ENCODE measurements around the gene RMC1.

The RMC1 gene

GRCh38 chr18:23493654-23494053 lies 9.7 kb upstream of the RMC1 start:
- Histone ChIP-seq H4K5ac (ENCODE audit: low read length) (no peak overlapping the region), H2BK15ac (replicated peaks; ENCODE audit: low read depth) (no peak overlapping the region), H3K56ac (ENCODE audit: low read length) (no peak overlapping the region), H3K9ac (ENCODE audit: low read length) (no peak overlapping the region), H3K4me1 (ENCODE audit: control insufficient read depth, low read depth, low read length) (no peaks in the 10 kb centered on the region), H3K27me3 (ENCODE audit: insufficient read depth, low read length, poor library complexity) (no peaks in the 10 kb centered on the region), H3K18ac (ENCODE audit: low read length) (no peak overlapping the region), H2AK5ac (ENCODE audit: low read length) (no peak overlapping the region), H3K36me3 (ENCODE audit: control insufficient read depth, insufficient read depth, low read length) (no peaks in the 10 kb centered on the region), H3K79me1 (ENCODE audit: low read length) (no peaks in the 10 kb centered on the region), H3K23ac (ENCODE audit: low read length) (no peak overlapping the region), H2BK120ac (ENCODE audit: low read depth, low read length) (no peak overlapping the region), H3K4me2 (ENCODE audit: low read length) (no peak overlapping the region), H3K4ac (ENCODE audit: low read depth, low read length) (no peak overlapping the region), H2BK5ac (ENCODE audit: low read length) (no peak overlapping the region), H3K4me3 (ENCODE audit: low read length) (no peak overlapping the region), H4K8ac (ENCODE audit: low read depth, low read length) (no peak overlapping the region), H3K79me2 (ENCODE audit: control insufficient read depth, insufficient read depth, low read length) (no peaks in the 10 kb centered on the region), H3K27ac (ENCODE audit: low read depth, low read length) (no peak overlapping the region)
- no CpG with 5 or more reads among the region's 1 CpG for WGBS (ENCODE audit: extremely low coverage, insufficient coverage, low lambda C conversion rate)
- DNase-seq = peak; percentile 78

- H3K4me2 ChIP-seq (ENCODE audit: low read length) = no peak overlapping the region
- no peak overlapping the region for H3K23ac ChIP-seq (ENCODE audit: low read length)
- H3K79me2 ChIP-seq (ENCODE audit: control insufficient read depth, insufficient read depth, low read length) = no peaks in the 10 kb centered on the region
- H3K4ac ChIP-seq (ENCODE audit: low read depth, low read length) = no peak overlapping the region
- H3K4me3 ChIP-seq (ENCODE audit: low read length) = no peak overlapping the region
- H3K4me1 ChIP-seq (ENCODE audit: control insufficient read depth, low read depth, low read length) = no peaks in the 10 kb centered on the region
- no peak overlapping the region for H2BK5ac ChIP-seq (ENCODE audit: low read length)
- H3K9ac ChIP-seq (ENCODE audit: low read length) = no peak overlapping the region
- no peaks in the 10 kb centered on the region for H3K79me1 ChIP-seq (ENCODE audit: low read length)
- DNase-seq = no peak
- no peak overlapping the region for H4K5ac ChIP-seq (ENCODE audit: low read length)
- H2BK120ac ChIP-seq (ENCODE audit: low read depth, low read length) = no peak overlapping the region
- no peak overlapping the region for H3K56ac ChIP-seq (ENCODE audit: low read length)
- H3K18ac ChIP-seq (ENCODE audit: low read length) = no peak overlapping the region
- H2BK15ac ChIP-seq (replicated peaks; ENCODE audit: low read depth) = no peak overlapping the region
- no CpG with 5 or more reads among the region's 1 CpG for WGBS (ENCODE audit: extremely low coverage, insufficient coverage, low lambda C conversion rate)
- H4K8ac ChIP-seq (ENCODE audit: low read depth, low read length) = no peak overlapping the region
- H3K27me3 ChIP-seq (ENCODE audit: insufficient read depth, low read length, poor library complexity) = no peaks in the 10 kb centered on the region
- no peaks in the 10 kb centered on the region for H3K36me3 ChIP-seq (ENCODE audit: control insufficient read depth, insufficient read depth, low read length)
- no peak overlapping the region for H3K27ac ChIP-seq (ENCODE audit: low read depth, low read length)
- no peak overlapping the region for H2AK5ac ChIP-seq (ENCODE audit: low read length)
Measured at GRCh38 chr18:23494992-23495391, 8.3 kb upstream of the RMC1 start.

GRCh38 chr18:23495723-23496440 lies 7.4 kb upstream of the RMC1 start:
- no peak overlapping the region for H3K18ac ChIP-seq (ENCODE audit: low read length)
- no peaks in the 10 kb centered on the region for H3K4me1 ChIP-seq (ENCODE audit: control insufficient read depth, low read depth, low read length)
- H4K8ac ChIP-seq (ENCODE audit: low read depth, low read length) = no peak overlapping the region
- no peak overlapping the region for H3K56ac ChIP-seq (ENCODE audit: low read length)
- H3K4me2 ChIP-seq (ENCODE audit: low read length) = no peak overlapping the region
- H3K79me2 ChIP-seq (ENCODE audit: control insufficient read depth, insufficient read depth, low read length) = no peaks in the 10 kb centered on the region
- no peak overlapping the region for H3K23ac ChIP-seq (ENCODE audit: low read length)
- H3K79me1 ChIP-seq (ENCODE audit: low read length) = no peaks in the 10 kb centered on the region
- H3K36me3 ChIP-seq (ENCODE audit: control insufficient read depth, insufficient read depth, low read length) = no peaks in the 10 kb centered on the region
- no peak overlapping the region for H2BK120ac ChIP-seq (ENCODE audit: low read depth, low read length)
- no peak overlapping the region for H4K5ac ChIP-seq (ENCODE audit: low read length)
- H2AK5ac ChIP-seq (ENCODE audit: low read length) = no peak overlapping the region
- no peaks in the 10 kb centered on the region for H3K27me3 ChIP-seq (ENCODE audit: insufficient read depth, low read length, poor library complexity)
- H3K4me3 ChIP-seq (ENCODE audit: low read length) = no peak overlapping the region
- H2BK5ac ChIP-seq (ENCODE audit: low read length) = no peak overlapping the region
- no peak overlapping the region for H2BK15ac ChIP-seq (replicated peaks; ENCODE audit: low read depth)
- no CpG with 5 or more reads among the region's 12 CpGs for WGBS (ENCODE audit: extremely low coverage, insufficient coverage, low lambda C conversion rate)
- no peak for DNase-seq
- no peak overlapping the region for H3K4ac ChIP-seq (ENCODE audit: low read depth, low read length)
- H3K9ac ChIP-seq (ENCODE audit: low read length) = no peak overlapping the region
- no peak overlapping the region for H3K27ac ChIP-seq (ENCODE audit: low read depth, low read length)

- no peak overlapping the region for H3K4ac ChIP-seq (ENCODE audit: low read depth, low read length)
- WGBS (ENCODE audit: extremely low coverage, insufficient coverage, low lambda C conversion rate) = no CpG with 5 or more reads among the region's 2 CpGs
- no peaks in the 10 kb centered on the region for H3K79me2 ChIP-seq (ENCODE audit: control insufficient read depth, insufficient read depth, low read length)
- H3K27ac ChIP-seq (ENCODE audit: low read depth, low read length) = no peak overlapping the region
- H3K23ac ChIP-seq (ENCODE audit: low read length) = no peak overlapping the region
- no peak overlapping the region for H2BK15ac ChIP-seq (replicated peaks; ENCODE audit: low read depth)
- H2BK120ac ChIP-seq (ENCODE audit: low read depth, low read length) = no peak overlapping the region
- H2BK5ac ChIP-seq (ENCODE audit: low read length) = no peak overlapping the region
- H3K27me3 ChIP-seq (ENCODE audit: insufficient read depth, low read length, poor library complexity) = no peaks in the 10 kb centered on the region
- no peak overlapping the region for H3K4me2 ChIP-seq (ENCODE audit: low read length)
- H3K18ac ChIP-seq (ENCODE audit: low read length) = no peak overlapping the region
- no peak overlapping the region for H4K8ac ChIP-seq (ENCODE audit: low read depth, low read length)
- H3K4me1 ChIP-seq (ENCODE audit: control insufficient read depth, low read depth, low read length) = no peaks in the 10 kb centered on the region
- no peak overlapping the region for H4K5ac ChIP-seq (ENCODE audit: low read length)
- H3K56ac ChIP-seq (ENCODE audit: low read length) = no peak overlapping the region
- no peak overlapping the region for H2AK5ac ChIP-seq (ENCODE audit: low read length)
- H3K36me3 ChIP-seq (ENCODE audit: control insufficient read depth, insufficient read depth, low read length) = no peaks in the 10 kb centered on the region
- no peak overlapping the region for H3K9ac ChIP-seq (ENCODE audit: low read length)
- H3K4me3 ChIP-seq (ENCODE audit: low read length) = no peak overlapping the region
- H3K79me1 ChIP-seq (ENCODE audit: low read length) = no peaks in the 10 kb centered on the region
- no peak for DNase-seq
Measured at GRCh38 chr18:23498117-23498516, 5.2 kb upstream of the RMC1 start.

GRCh38 chr18:23498877-23499276 lies 4.4 kb upstream of the RMC1 start:
- no peak overlapping the region for H3K27ac ChIP-seq (ENCODE audit: low read depth, low read length)
- no peaks in the 10 kb centered on the region for H3K36me3 ChIP-seq (ENCODE audit: control insufficient read depth, insufficient read depth, low read length)
- no peak overlapping the region for H3K18ac ChIP-seq (ENCODE audit: low read length)
- H3K27me3 ChIP-seq (ENCODE audit: insufficient read depth, low read length, poor library complexity) = peaks cover 1% of the 10 kb centered on the region
- no peak overlapping the region for H3K4me2 ChIP-seq (ENCODE audit: low read length)
- WGBS (ENCODE audit: extremely low coverage, insufficient coverage, low lambda C conversion rate) = no CpG with 5 or more reads among the region's 5 CpGs
- no peak overlapping the region for H2BK120ac ChIP-seq (ENCODE audit: low read depth, low read length)
- H3K23ac ChIP-seq (ENCODE audit: low read length) = no peak overlapping the region
- no peak overlapping the region for H3K4ac ChIP-seq (ENCODE audit: low read depth, low read length)
- no peak overlapping the region for H4K8ac ChIP-seq (ENCODE audit: low read depth, low read length)
- peak; percentile 85 for DNase-seq
- H2BK15ac ChIP-seq (replicated peaks; ENCODE audit: low read depth) = no peak overlapping the region
- H3K9ac ChIP-seq (ENCODE audit: low read length) = no peak overlapping the region
- H3K79me1 ChIP-seq (ENCODE audit: low read length) = no peaks in the 10 kb centered on the region
- no peak overlapping the region for H3K4me3 ChIP-seq (ENCODE audit: low read length)
- no peaks in the 10 kb centered on the region for H3K4me1 ChIP-seq (ENCODE audit: control insufficient read depth, low read depth, low read length)
- no peak overlapping the region for H2BK5ac ChIP-seq (ENCODE audit: low read length)
- no peak overlapping the region for H4K5ac ChIP-seq (ENCODE audit: low read length)
- H3K56ac ChIP-seq (ENCODE audit: low read length) = no peak overlapping the region
- H2AK5ac ChIP-seq (ENCODE audit: low read length) = no peak overlapping the region
- H3K79me2 ChIP-seq (ENCODE audit: control insufficient read depth, insufficient read depth, low read length) = no peaks in the 10 kb centered on the region

GRCh38 chr18:23499291-23499781 lies 4.0 kb upstream of the RMC1 start:
- Histone ChIP-seq H2BK120ac (ENCODE audit: low read depth, low read length) (no peak overlapping the region), H3K56ac (ENCODE audit: low read length) (no peak overlapping the region), H3K27ac (ENCODE audit: low read depth, low read length) (no peak overlapping the region), H2AK5ac (ENCODE audit: low read length) (no peak overlapping the region), H3K4me3 (ENCODE audit: low read length) (no peak overlapping the region), H3K79me2 (ENCODE audit: control insufficient read depth, insufficient read depth, low read length) (no peaks in the 10 kb centered on the region), H4K5ac (ENCODE audit: low read length) (no peak overlapping the region), H2BK15ac (replicated peaks; ENCODE audit: low read depth) (no peak overlapping the region), H3K4ac (ENCODE audit: low read depth, low read length) (no peak overlapping the region), H3K18ac (ENCODE audit: low read length) (no peak overlapping the region), H3K23ac (ENCODE audit: low read length) (no peak overlapping the region), H3K36me3 (ENCODE audit: control insufficient read depth, insufficient read depth, low read length) (no peaks in the 10 kb centered on the region), H3K27me3 (ENCODE audit: insufficient read depth, low read length, poor library complexity) (peaks cover 3% of the 10 kb centered on the region), H3K4me1 (ENCODE audit: control insufficient read depth, low read depth, low read length) (no peaks in the 10 kb centered on the region), H2BK5ac (ENCODE audit: low read length) (no peak overlapping the region), H3K9ac (ENCODE audit: low read length) (no peak overlapping the region), H3K4me2 (ENCODE audit: low read length) (no peak overlapping the region), H3K79me1 (ENCODE audit: low read length) (no peaks in the 10 kb centered on the region), H4K8ac (ENCODE audit: low read depth, low read length) (no peak overlapping the region)
- DNase-seq = no peak
- no CpG with 5 or more reads among the region's 11 CpGs for WGBS (ENCODE audit: extremely low coverage, insufficient coverage, low lambda C conversion rate)

All from mesendoderm (in vitro differentiated cells).